ENCODE measurements around the gene GGN. TPM values are rescaled to one million over a fixed set of nuclear protein-coding genes. Genes with fewer than 3 reads are reported as not detected.

The GGN gene
- total and polyA plus RNA-seq, 9 of the 15 experiments (the other 6 are each of a cell fraction or from before 2014, with no cell fraction given): 0.15 to 0.33 TPM; not detected in 7

DNA sequence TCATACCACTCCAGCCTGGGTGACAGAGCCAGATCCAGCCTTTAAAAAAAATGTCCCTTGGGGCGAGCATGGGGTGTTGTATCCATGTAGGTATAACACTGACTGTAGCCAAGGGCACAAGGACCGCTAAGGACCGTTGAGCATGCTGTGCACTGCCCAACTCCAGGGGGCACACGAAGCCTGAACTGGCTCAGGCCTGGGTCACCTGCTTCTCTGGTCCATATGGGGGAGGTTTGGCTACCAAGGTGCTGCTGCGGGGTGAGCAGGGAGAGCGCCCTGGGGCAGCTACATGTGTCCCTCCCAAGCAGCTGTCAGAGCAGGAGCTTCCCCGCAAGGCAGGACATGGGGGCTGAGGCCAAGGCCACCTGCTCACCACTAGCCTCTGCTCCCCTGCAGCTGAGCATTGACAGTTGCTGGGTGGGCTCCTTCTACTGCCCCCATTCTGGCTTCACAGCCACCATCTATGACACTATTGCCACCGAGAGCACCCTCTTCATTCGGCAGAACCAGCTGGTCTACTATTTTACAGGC is 35.9 kb downstream of the GGN start:
- Histone ChIP-seq H3K36me3 (ENCODE audit: control insufficient read depth, insufficient read depth, low read length) (no peaks in the 10 kb centered on the region), H4K20me1 (replicated peaks; ENCODE audit: control insufficient read depth, insufficient read depth, low read length) (no peaks in the 10 kb centered on the region), H3K27me3 (ENCODE audit: control insufficient read depth in 2 of 2, insufficient read depth in 2 of 2, low read length in 2 of 2) (peaks cover 0 to 8% of the 10 kb centered on the region in 2 experiments; a peak in 2 of 5 replicates), H2AFZ (ENCODE audit: low read depth, low read length) (no peak overlapping the region), H3K9ac (ENCODE audit: insufficient read depth in 1 of 2, low read depth in 2 of 2, low read length in 2 of 2) (peak overlapping the region in 1 of 2 experiments; percentile 76; a peak in 2 of 4 replicates), H3K4me3 (no peak overlapping the region), H3K4me2 (ENCODE audit: insufficient read depth, low read length) (no peak overlapping the region), H3K4me1 (replicated peaks in 1 of 2; ENCODE audit: control insufficient read depth in 2 of 2, insufficient read depth in 2 of 2, low read length in 2 of 2) (peaks cover 0 to 4% of the 10 kb centered on the region in 2 experiments; a peak in 2 of 5 replicates), H3K79me2 (ENCODE audit: control insufficient read depth, insufficient read depth, low read length) (no peaks in the 10 kb centered on the region), H3K9me3 (replicated peaks; ENCODE audit: control insufficient read depth, insufficient read depth, low read depth, low read length) (no peaks in the 10 kb centered on the region), H3K27ac (ENCODE audit: extremely low read depth, low read depth, low read length) (no peak overlapping the region), H3K9me1 (ENCODE audit: control insufficient read depth, insufficient read depth, low read length) (no peaks in the 10 kb centered on the region)
- in situ Hi-C loops (cut with MboI) (no loop called here), intact Hi-C loops (cut with micrococcal nuclease) (no loop called here)
- TF ChIP-seq MNT (conservative IDR thresholded peaks at IDR 0.05): no peak
- 0 out of 2 replicates have a peak, but pooled peaks have one; percentile 33 for TF ChIP-seq POLR2G (IDR thresholded peaks at IDR 0.05; ENCODE audit: low read depth, low read length)
- 0 out of 4 replicates have a peak, but pooled peaks of 1 of the 2 experiments have one; percentile 3 for TF ChIP-seq RAD21 (CRISPR knock-in tag; conservative IDR thresholded peaks at IDR 0.05 in 1 of 2, IDR thresholded peaks at IDR 0.05 in 1 of 2)
- ChIA-PET CTCF (ENCODE audit: low intra/inter-chr PET ratio) (no interaction called here), POLR2A (interaction anchor here (0.7 to 2.0 kb wide), 3 partner anchors 8 to 35 kb away, joined by 3 to 8 read pairs (median 4); partner anchors contain the start of gene GGN)
- no peak for DNase-seq (ENCODE audit: extremely low read depth in 1 of 4, low spot score in 3 of 4)
- FAIRE-seq: no peak
- no TSS peak for BruUV-seq (replicated peaks)
- ATAC-seq: peak; percentile 61
- 38% methylated on average over 9 of the region's 9 CpGs for WGBS (ENCODE audit: insufficient coverage, low coverage, missing lambda C conversion rate)

All from K562 (cell line).